Peyer's patch (tissue), 4 donors: Measurements from ENCODE around the gene GNAQ. TPM values are rescaled to one million over a fixed set of nuclear protein-coding genes. Genes with fewer than 3 reads are reported as not detected.
"Not testable (repeated sequence)": the region's sequence is repeated elsewhere in the genome, so short reads cannot be mapped to it uniquely, and the experiment has no call there.

Source experiments
- DNase-seq, 3 donors: peaks; one replicate each; pipeline ENCODE4 v3.0.0-alpha.2; 2017 to 2019
- H3K27ac ChIP-seq, 4 donors: fragments of 200-600 bp; sonication (generic); one replicate each; pipeline ENCODE4 v1.5.1; 2016 to 2019
- H3K27me3 ChIP-seq, 2 donors: fragments of 200-600 bp; sonication (generic); one replicate each; pipeline ENCODE4 v1.5.1; 2019
- H3K36me3 ChIP-seq, 3 donors: fragments of 200-600 bp; sonication (generic); one replicate each; pipeline ENCODE4 v1.5.1; 2016 to 2019
- H3K4me1 ChIP-seq, 4 donors: fragments of 200-600 bp; sonication (generic); one replicate each; pipeline ENCODE4 v1.5.1; 2016 to 2019
- H3K4me3 ChIP-seq, 4 donors: fragments of 200-600 bp; sonication (generic); 1 replicate in 3 of 4; 2 replicates in 1 of 4; pipeline ENCODE4 v1.5.1; 2016 to 2019; ENCODE audit warnings: mild to moderate bottlenecking in 1 of 4
- H3K9me3 ChIP-seq, 4 donors: fragments of 200-600 bp; sonication (generic); one replicate each; pipeline ENCODE4 v1.5.1; 2016 to 2019; ENCODE audit warnings: mild to moderate bottlenecking in 1 of 4
- POLR2A ChIP-seq, 2 donors: fragments of 450-650 bp; IDR thresholded peaks; one replicate each; pipeline ENCODE4 v1.5.1; 2017; ENCODE audit warnings: antibody characterized with exemption in 2 of 2, mild to moderate bottlenecking in 2 of 2, moderate library complexity in 2 of 2
- total RNA-seq, 4 donors: library from RNA; depleted of rRNA; stranded (reverse); fragments of >200 nt; gene quantifications; one replicate each; pipeline ENCODE4 v1.1.0, GENCODE V29; 2016
- TF ChIP-seq, protein P1 (sequence below), 6 experiments: fragments of 450-650 bp in 4 of 6; fragments of 200-600 bp in 2 of 6; sonication (generic) in 1 of 6; IDR thresholded peaks; one replicate each; pipeline ENCODE4 v1.5.1; 2017 to 2019; ENCODE audit warnings: antibody characterized with exemption in 6 of 6, mild to moderate bottlenecking in 3 of 6, moderate library complexity in 1 of 6

The GNAQ gene
- total RNA-seq, 4 donors from 2014 or later = 28.7 to 45.4 (median 33.5) TPM

DNA sequence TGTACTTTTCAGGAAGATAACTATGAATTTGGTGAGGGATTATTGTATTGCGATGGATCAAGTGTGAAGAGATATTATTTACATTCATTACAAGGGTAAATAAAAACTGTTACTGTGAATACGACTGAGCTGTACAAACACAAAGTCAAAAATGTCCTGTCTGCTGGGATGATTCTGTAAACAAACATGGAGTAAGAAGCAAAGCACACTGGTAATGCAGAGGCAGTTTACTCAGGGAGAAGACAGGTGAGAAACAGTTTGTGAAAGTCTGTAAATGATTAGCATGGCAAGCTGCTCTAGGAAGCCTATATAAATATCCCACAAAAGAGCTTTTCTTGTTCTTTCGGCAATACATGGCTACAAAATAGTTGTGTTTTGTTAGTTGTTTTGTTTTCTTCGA lies 268.0 kb downstream of the GNAQ start:
- no peaks in the 10 kb centered on the region for H3K9me3 ChIP-seq
- H3K27me3 ChIP-seq = no peaks in the 10 kb centered on the region
- no peak overlapping the region for H3K4me3 ChIP-seq
- TF ChIP-seq, protein P1, sequence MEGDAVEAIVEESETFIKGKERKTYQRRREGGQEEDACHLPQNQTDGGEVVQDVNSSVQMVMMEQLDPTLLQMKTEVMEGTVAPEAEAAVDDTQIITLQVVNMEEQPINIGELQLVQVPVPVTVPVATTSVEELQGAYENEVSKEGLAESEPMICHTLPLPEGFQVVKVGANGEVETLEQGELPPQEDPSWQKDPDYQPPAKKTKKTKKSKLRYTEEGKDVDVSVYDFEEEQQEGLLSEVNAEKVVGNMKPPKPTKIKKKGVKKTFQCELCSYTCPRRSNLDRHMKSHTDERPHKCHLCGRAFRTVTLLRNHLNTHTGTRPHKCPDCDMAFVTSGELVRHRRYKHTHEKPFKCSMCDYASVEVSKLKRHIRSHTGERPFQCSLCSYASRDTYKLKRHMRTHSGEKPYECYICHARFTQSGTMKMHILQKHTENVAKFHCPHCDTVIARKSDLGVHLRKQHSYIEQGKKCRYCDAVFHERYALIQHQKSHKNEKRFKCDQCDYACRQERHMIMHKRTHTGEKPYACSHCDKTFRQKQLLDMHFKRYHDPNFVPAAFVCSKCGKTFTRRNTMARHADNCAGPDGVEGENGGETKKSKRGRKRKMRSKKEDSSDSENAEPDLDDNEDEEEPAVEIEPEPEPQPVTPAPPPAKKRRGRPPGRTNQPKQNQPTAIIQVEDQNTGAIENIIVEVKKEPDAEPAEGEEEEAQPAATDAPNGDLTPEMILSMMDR (IDR thresholded peaks at IDR 0.05) = no peak
- TF ChIP-seq POLR2A (IDR thresholded peaks at IDR 0.05) = no peak
- no peaks in the 10 kb centered on the region for H3K4me1 ChIP-seq
- no peaks in the 10 kb centered on the region for H3K36me3 ChIP-seq
- DNase-seq = no peak
- no peak overlapping the region for H3K27ac ChIP-seq

DNA sequence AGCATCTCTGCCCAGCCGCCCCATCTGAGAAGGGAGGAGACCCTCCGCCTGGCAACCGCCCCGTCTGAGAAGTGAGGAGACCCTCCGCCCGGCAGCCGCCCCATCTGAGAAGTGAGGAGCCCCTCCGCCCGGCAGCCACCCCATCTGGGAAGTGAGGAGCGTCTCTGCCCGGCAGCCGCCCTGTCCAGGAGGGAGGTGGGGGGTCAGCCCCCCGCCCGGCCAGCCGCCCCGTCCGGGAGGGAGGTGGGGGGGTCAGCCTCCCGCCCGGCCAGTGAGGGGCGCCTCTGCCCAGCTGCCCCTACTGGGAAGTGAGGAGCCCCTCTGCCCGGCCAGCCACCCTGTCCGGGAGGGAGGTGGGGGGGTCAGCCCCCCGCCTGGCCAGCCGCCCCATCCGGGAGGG lies 270.7 kb downstream of the GNAQ start:
- H3K36me3 ChIP-seq, H3K27ac ChIP-seq, H3K4me1 ChIP-seq, DNase-seq, H3K27me3 ChIP-seq, H3K4me3 ChIP-seq, H3K9me3 ChIP-seq: not testable (repeated sequence)

DNA sequence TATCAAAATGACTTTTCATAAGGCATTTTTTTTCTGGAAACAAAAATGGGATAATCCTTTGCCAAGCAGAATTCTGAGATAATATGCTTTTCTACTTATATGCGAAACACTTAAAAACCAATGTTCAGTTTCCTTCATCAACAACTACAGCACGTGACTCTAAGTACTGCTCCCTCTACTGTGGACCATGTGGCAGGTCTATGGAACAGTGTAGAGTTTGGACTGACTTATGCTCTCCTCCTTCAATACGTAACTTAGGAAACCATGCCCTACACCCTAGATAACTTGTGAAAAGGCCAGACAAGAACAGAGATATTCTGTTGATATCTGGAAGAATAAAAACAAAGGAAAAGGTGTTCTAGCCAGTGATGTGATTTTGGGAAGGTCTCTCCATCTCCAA lies 272.2 kb downstream of the GNAQ start:
- Histone ChIP-seq H3K36me3 (no peaks in the 10 kb centered on the region), H3K27ac (no peak overlapping the region), H3K9me3 (no peaks in the 10 kb centered on the region), H3K4me3 (no peak overlapping the region), H3K27me3 (no peaks in the 10 kb centered on the region), H3K4me1 (no peaks in the 10 kb centered on the region)
- TF ChIP-seq, protein P1 (IDR thresholded peaks at IDR 0.05) = no peak
- TF ChIP-seq POLR2A (IDR thresholded peaks at IDR 0.05) = no peak
- DNase-seq = no peak

DNA sequence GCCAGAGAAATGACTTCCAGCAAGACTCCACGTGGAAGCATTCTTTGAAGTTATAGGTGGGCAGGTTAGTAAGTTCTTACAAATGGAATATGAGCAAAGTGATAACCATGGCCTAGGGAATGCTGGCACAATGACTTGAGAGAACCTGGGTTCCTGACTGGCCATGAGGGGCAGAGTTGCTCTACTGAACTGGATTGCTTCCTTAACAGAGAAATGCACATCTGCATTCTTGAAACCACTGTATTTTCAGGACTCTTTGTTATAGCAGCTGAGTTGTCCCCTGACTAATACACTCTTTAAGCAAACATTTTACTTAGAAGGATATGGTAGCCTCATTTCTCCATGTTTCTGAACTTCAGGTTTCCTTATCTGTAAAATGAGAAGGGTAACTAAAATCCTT lies 275.2 kb downstream of the GNAQ start:
- no peaks in the 10 kb centered on the region for H3K4me1 ChIP-seq
- no peak overlapping the region for H3K27ac ChIP-seq
- H3K36me3 ChIP-seq = no peaks in the 10 kb centered on the region
- H3K4me3 ChIP-seq = no peak overlapping the region
- no peak for DNase-seq
- no peaks in the 10 kb centered on the region for H3K27me3 ChIP-seq
- no peaks in the 10 kb centered on the region for H3K9me3 ChIP-seq
- TF ChIP-seq POLR2A (IDR thresholded peaks at IDR 0.05) = no peak
- TF ChIP-seq, protein P1 (IDR thresholded peaks at IDR 0.05) = no peak

DNA sequence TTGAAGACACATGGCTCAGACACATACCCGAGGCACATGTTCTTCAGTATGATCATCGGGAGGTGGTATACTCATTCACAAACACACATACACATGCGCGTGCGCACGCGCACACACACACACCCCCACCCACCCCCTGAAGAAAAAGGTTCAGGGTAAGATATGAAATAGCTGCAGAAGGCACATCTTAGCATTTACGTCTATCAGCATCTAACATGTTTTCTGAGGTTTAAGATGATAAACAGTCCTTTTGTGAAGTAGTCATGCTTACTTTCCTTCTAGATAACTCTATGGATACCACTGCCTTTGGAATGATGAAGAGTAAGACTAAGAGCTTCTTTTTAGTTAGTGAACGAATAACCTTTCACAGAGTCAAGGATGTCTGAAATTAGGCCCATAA lies 278.4 kb downstream of the GNAQ start:
- no peak for DNase-seq

DNA sequence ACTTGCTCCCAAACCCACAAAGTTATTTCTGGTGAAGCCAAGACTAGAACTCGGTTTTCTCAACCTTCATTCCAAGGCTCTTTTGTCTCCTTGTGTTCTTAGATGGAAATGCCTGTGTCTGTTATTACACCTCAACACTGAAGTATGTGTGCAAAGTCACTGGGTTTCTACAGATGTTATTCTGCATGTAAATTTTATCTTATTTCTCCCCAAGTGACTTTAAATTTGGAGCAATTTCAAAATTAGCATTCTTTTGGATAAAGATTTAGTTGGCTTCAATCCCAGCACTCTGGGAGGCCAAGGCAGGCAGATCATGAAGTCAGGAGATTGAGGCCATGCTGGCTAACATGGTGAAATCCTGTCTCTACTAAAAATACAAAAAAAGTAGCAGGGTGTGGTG lies 279.1 kb downstream of the GNAQ start:
- Histone ChIP-seq H3K4me3 (no peak overlapping the region), H3K36me3 (no peaks in the 10 kb centered on the region), H3K27me3 (no peaks in the 10 kb centered on the region), H3K4me1 (no peaks in the 10 kb centered on the region), H3K27ac (no peak overlapping the region), H3K9me3 (no peaks in the 10 kb centered on the region)
- DNase-seq = no peak
- no peak for TF ChIP-seq POLR2A (IDR thresholded peaks at IDR 0.05)
- TF ChIP-seq, protein P1 (IDR thresholded peaks at IDR 0.05) = no peak

More for the DNA sequence above, 278.4 kb downstream of the GNAQ start:
- no peaks in the 10 kb centered on the region for H3K9me3 ChIP-seq
- no peak for TF ChIP-seq POLR2A (IDR thresholded peaks at IDR 0.05)
- TF ChIP-seq, protein P1 (IDR thresholded peaks at IDR 0.05) = no peak
- no peaks in the 10 kb centered on the region for H3K27me3 ChIP-seq
- no peaks in the 10 kb centered on the region for H3K4me1 ChIP-seq
- no peak overlapping the region for H3K4me3 ChIP-seq
- no peak overlapping the region for H3K27ac ChIP-seq
- no peaks in the 10 kb centered on the region for H3K36me3 ChIP-seq
